SK-N-SH (cell line): Measurements from ENCODE around the gene GLT8D1. TPM values are rescaled to one million over a fixed set of nuclear protein-coding genes. Genes with fewer than 3 reads are reported as not detected.
A peak's percentile ranks its signal among the peaks of the same experiment; 100 is the strongest.

Experiments
- CTCF ChIA-PET: fragments of 300-600, 350-600 bp; formaldehyde crosslinking; extraction: SDS; loops from one replicate; lab custom pipeline; 2021; lab: Yijun Ruan, JAX
- POLR2A ChIA-PET: fragments of 350-600 bp; sonication (Branson Sonifier 250); formaldehyde crosslinking; extraction: SDS; loops from one replicate; lab custom pipeline; 2020; ENCODE audit warnings: antibody characterized with exemption, inconsistent platforms; lab: Yijun Ruan, JAX
- DNase-seq: peaks from one replicate; pipeline ENCODE4 v3.0.0; 2012
- H2AFZ ChIP-seq: fragments of 200-600 bp; sonication (generic); 2 replicates; pipeline ENCODE4 v1.8.1; 2016; ENCODE audit warnings: antibody characterized with exemption, mild to moderate bottlenecking, low read depth
- H3F3A ChIP-seq: fragments of 200-600 bp; sonication (generic); replicated peaks from 2 replicates; pipeline ENCODE3; 2016; ENCODE audit warnings: antibody characterized with exemption, mild to moderate bottlenecking; ENCODE audit not compliant: insufficient read depth
- H3K27ac ChIP-seq, 2 experiments: fragments of 200-500 bp in 1 of 2; fragments of 200-600 bp in 1 of 2; sonication (Bioruptor generic) in 1 of 2; sonication (generic), shearing (Covaris generic) in 1 of 2; 2 replicates each; pipeline versions ENCODE4 v1.5.1 to v1.6.1; 2014 to 2016; ENCODE audit warnings: low read depth in 2 of 2, inconsistent platforms in 1 of 2, low read length in 1 of 2, mild to moderate bottlenecking in 1 of 2, mixed read lengths in 1 of 2
- H3K27me3 ChIP-seq: fragments of 200-600 bp; sonication (generic), shearing (Covaris generic); 2 replicates; pipeline ENCODE4 v1.6.1; 2016; ENCODE audit warnings: mixed run types; ENCODE audit not compliant: insufficient read depth
- H3K36me3 ChIP-seq, 2 experiments: fragments of 200-500 bp in 1 of 2; fragments of 200-600 bp in 1 of 2; sonication (Bioruptor generic) in 1 of 2; sonication (generic) in 1 of 2; replicated peaks in 1 of 2; 2 replicates each; pipeline versions ENCODE3 to v1.5.1; 2014 to 2016; ENCODE audit warnings: low read length in 1 of 2, mild to moderate bottlenecking in 1 of 2; ENCODE audit not compliant: insufficient read depth in 2 of 2, control insufficient read depth in 1 of 2
- H3K4me1 ChIP-seq, 2 experiments: fragments of 200-500 bp in 1 of 2; fragments of 200-600 bp in 1 of 2; sonication (Bioruptor generic) in 1 of 2; sonication (generic), shearing (Covaris generic) in 1 of 2; 2 replicates each; pipeline versions ENCODE4 v1.5.1 to v1.6.1; 2014 to 2016; ENCODE audit warnings: low read depth in 1 of 2, low read length in 1 of 2, mixed run types in 1 of 2; ENCODE audit not compliant: insufficient read depth in 2 of 2, control insufficient read depth in 1 of 2
- H3K4me2 ChIP-seq: fragments of 200-600 bp; sonication (generic), shearing (Covaris generic); 2 replicates; pipeline ENCODE4 v1.6.1; 2017; ENCODE audit warnings: mixed run types
- H3K4me3 ChIP-seq, 2 experiments: fragments of 200-500 bp in 1 of 2; fragments of 200-600 bp in 1 of 2; sonication (Bioruptor generic) in 1 of 2; sonication (generic), shearing (Covaris generic) in 1 of 2; 2 replicates each; pipeline versions ENCODE4 v1.5.1 to v1.8.1; 2014 to 2016; ENCODE audit warnings: low read depth in 2 of 2, inconsistent platforms in 1 of 2, low read length in 1 of 2, mild to moderate bottlenecking in 1 of 2, mixed read lengths in 1 of 2, moderate library complexity in 1 of 2
- H3K79me2 ChIP-seq: fragments of 200-600 bp; sonication (generic); 2 replicates; pipeline ENCODE4 v1.8.1; 2017; ENCODE audit warnings: mild to moderate bottlenecking; ENCODE audit not compliant: insufficient read depth
- H3K9ac ChIP-seq: fragments of 200-600 bp; sonication (generic); 2 replicates; pipeline ENCODE4 v1.6.1; 2017; ENCODE audit warnings: mixed run types
- H3K9me2 ChIP-seq: fragments of 200-600 bp; sonication (generic); 2 replicates; pipeline ENCODE4 v1.6.1; 2017; ENCODE audit warnings: mixed run types
- H3K9me3 ChIP-seq: fragments of 200-600 bp; sonication (generic); 2 replicates; pipeline ENCODE4 v1.6.1; 2017; ENCODE audit warnings: mixed run types, mild to moderate bottlenecking, moderate library complexity
- H4K20me1 ChIP-seq: fragments of 200-600 bp; sonication (generic); 2 replicates; pipeline ENCODE4 v1.6.1; 2017; ENCODE audit warnings: mild to moderate bottlenecking, mixed run types; ENCODE audit not compliant: insufficient read depth
- POLR2AphosphoS5 ChIP-seq: IDR thresholded peaks from 2 replicates; pipeline ENCODE4 v1.6.1; 2012; ENCODE audit warnings: low read depth, low read length
- RXRA ChIP-seq: IDR thresholded peaks from 2 replicates; pipeline ENCODE4 v1.4.0; 2012; ENCODE audit warnings: low read depth, mild to moderate bottlenecking, borderline replicate concordance
- TAF1 ChIP-seq: IDR thresholded peaks from 2 replicates; pipeline ENCODE4 v1.6.1; 2012; ENCODE audit warnings: low read depth, mild to moderate bottlenecking, low read length, moderate library complexity, borderline replicate concordance
- TCF12 ChIP-seq: IDR thresholded peaks from 2 replicates; pipeline ENCODE4 v1.4.0; 2012
- TEAD4 ChIP-seq: IDR thresholded peaks from 2 replicates; pipeline ENCODE4 v1.4.0; 2012; ENCODE audit warnings: mild to moderate bottlenecking, borderline replicate concordance; ENCODE audit not compliant: insufficient read depth
- YY1 ChIP-seq: IDR thresholded peaks from 2 replicates; pipeline ENCODE4 v1.4.0; 2012; ENCODE audit warnings: low read depth, mild to moderate bottlenecking
- WGBS: methylation state at CpG from one replicate; pipeline ENCODE4 v1.1.6; 2017; ENCODE audit warnings: low lambda C conversion rate; 5-methylcytosine and 5-hydroxymethylcytosine counted together
- polyA plus RNA-seq, 3 experiments: library from polyadenylated mRNA; depleted of rRNA; stranded (reverse); fragments of >200 nt; gene quantifications; 2 replicates each; pipeline ENCODE4 v1.2.3, GENCODE V29; 2012
- TF ChIP-seq, protein P1 (sequence below): IDR thresholded peaks from 2 replicates; pipeline ENCODE4 v1.6.1; 2012; ENCODE audit warnings: mild to moderate bottlenecking, low read depth, low read length, moderate library complexity

GLT8D1 gene
- polyA plus RNA-seq, 1 of the 3 experiments (the other 2 are of a cell fraction) = 102 TPM

DNA sequence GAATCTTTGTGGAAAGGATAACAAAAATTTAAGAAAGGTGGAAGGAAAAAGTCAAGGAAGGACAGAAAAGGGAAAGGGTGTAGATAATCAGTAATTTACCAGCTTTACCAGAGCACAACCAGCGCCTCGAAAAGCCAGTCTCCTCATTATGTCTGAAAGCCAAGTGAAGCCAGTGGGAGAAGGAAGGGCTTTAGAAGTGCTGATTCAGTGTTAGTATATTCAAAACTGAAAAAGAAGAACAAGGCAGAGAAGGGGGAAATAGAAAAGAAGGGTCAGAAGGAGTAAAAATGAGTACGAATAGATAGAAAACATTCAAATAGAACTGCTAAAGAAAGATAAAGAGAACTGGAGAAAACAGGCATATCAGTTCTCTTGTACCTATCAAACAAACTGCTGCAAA, 24.0 kb downstream of the GLT8D1 start:
- H3K36me3 ChIP-seq = peaks cover 38 to 41% of the 10 kb centered on the region in 2 experiments
- no peaks in the 10 kb centered on the region for H3K9me3 ChIP-seq
- CTCF ChIA-PET = interaction anchor here (0.8 to 1.1 kb wide), 3 partner anchors 146 to 254 kb away, joined by 3 to 8 read pairs (median 3); no protein-coding TSS in a partner anchor
- 0 out of 2 replicates have a peak overlapping the region, but pooled peaks have one; percentile 3 for H3K9ac ChIP-seq
- peaks cover 5% of the 10 kb centered on the region for H3F3A ChIP-seq
- no peak overlapping the region for H2AFZ ChIP-seq
- peaks cover 0 to 4% of the 10 kb centered on the region in 2 experiments; a peak in 1 of 4 replicates for H3K4me1 ChIP-seq
- POLR2A ChIA-PET = no interaction called here
- no peaks in the 10 kb centered on the region for H3K9me2 ChIP-seq
- no peak for TF ChIP-seq TEAD4
- H3K27me3 ChIP-seq = no peaks in the 10 kb centered on the region
- WGBS = 94% methylated on average over 3 of the region's 3 CpGs
- H3K4me2 ChIP-seq = no peak overlapping the region; the same call in 1 of the 2 replicates
- H4K20me1 ChIP-seq = no peaks in the 10 kb centered on the region
- no peak overlapping the region for H3K4me3 ChIP-seq
- no peak for DNase-seq
- H3K27ac ChIP-seq = peak overlapping the region; percentile 11 to 50; a peak in 2 of 4 replicates
- peaks cover 93% of the 10 kb centered on the region for H3K79me2 ChIP-seq

DNA sequence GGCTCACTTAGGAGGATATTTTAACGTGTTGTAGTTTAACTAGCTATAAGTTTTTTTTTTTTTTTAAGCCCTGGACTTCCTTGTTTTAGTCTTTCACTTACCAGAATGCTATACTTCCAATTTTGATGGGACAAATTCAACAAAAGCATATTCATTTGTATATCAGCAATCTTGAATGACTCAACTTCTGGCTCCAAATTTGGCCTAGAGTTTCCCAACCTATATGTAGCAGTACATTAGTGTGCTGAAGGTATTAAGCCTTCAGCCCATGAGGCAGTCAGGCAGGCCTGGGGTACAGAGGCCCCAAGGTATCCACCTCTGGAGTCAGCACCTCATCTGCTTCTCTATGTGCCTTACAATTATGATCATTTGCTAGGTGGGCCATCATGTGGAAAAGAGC, 25.8 kb downstream of the GLT8D1 start:
- ChIA-PET POLR2A (no interaction called here), CTCF (interaction anchor here (2.0 kb wide), 1 partner anchor 208 kb away, joined by 6 read pairs; no protein-coding TSS in a partner anchor)
- H3F3A ChIP-seq = peaks cover 5% of the 10 kb centered on the region
- no peak for DNase-seq
- H3K36me3 ChIP-seq = peaks cover 50 to 51% of the 10 kb centered on the region in 2 experiments
- no peak overlapping the region for H3K4me3 ChIP-seq
- H3K27me3 ChIP-seq = no peaks in the 10 kb centered on the region
- peaks cover 0 to 4% of the 10 kb centered on the region in 2 experiments; a peak in 1 of 4 replicates for H3K4me1 ChIP-seq
- no peak overlapping the region for H3K4me2 ChIP-seq
- no peaks in the 10 kb centered on the region for H3K9me3 ChIP-seq
- peaks cover 94% of the 10 kb centered on the region for H3K79me2 ChIP-seq
- WGBS = 63% methylated on average over 1 of the region's 1 CpG
- H3K9me2 ChIP-seq = no peaks in the 10 kb centered on the region
- H4K20me1 ChIP-seq = no peaks in the 10 kb centered on the region
- no peak overlapping the region for H2AFZ ChIP-seq
- H3K27ac ChIP-seq = peak overlapping the region in 1 of 2 experiments; percentile 24; a peak in 2 of 4 replicates
- H3K9ac ChIP-seq = no peak overlapping the region
- no peak for TF ChIP-seq YY1
- TF ChIP-seq POLR2AphosphoS5 = no peak
- TF ChIP-seq, protein P1, sequence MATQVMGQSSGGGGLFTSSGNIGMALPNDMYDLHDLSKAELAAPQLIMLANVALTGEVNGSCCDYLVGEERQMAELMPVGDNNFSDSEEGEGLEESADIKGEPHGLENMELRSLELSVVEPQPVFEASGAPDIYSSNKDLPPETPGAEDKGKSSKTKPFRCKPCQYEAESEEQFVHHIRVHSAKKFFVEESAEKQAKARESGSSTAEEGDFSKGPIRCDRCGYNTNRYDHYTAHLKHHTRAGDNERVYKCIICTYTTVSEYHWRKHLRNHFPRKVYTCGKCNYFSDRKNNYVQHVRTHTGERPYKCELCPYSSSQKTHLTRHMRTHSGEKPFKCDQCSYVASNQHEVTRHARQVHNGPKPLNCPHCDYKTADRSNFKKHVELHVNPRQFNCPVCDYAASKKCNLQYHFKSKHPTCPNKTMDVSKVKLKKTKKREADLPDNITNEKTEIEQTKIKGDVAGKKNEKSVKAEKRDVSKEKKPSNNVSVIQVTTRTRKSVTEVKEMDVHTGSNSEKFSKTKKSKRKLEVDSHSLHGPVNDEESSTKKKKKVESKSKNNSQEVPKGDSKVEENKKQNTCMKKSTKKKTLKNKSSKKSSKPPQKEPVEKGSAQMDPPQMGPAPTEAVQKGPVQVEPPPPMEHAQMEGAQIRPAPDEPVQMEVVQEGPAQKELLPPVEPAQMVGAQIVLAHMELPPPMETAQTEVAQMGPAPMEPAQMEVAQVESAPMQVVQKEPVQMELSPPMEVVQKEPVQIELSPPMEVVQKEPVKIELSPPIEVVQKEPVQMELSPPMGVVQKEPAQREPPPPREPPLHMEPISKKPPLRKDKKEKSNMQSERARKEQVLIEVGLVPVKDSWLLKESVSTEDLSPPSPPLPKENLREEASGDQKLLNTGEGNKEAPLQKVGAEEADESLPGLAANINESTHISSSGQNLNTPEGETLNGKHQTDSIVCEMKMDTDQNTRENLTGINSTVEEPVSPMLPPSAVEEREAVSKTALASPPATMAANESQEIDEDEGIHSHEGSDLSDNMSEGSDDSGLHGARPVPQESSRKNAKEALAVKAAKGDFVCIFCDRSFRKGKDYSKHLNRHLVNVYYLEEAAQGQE = no peak
- TF ChIP-seq, all 33 proteins: peak for 0

DNA sequence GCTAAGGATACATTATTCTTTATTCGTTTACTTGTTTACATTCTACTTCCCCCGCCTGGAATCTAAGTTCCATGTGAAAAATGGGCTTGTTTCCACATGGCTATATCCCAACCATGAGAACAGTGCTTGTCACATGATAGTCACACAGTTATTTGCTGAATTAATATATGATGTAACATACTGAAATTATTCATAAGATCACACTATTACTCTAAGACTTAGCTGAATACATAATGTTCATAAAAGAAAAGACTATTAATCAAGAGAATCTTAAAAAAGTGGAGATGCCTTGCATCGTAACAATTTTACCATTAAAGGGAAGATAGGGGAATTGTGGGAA, 26.4 kb downstream of the GLT8D1 start:
- Histone ChIP-seq H3K9me3 (no peaks in the 10 kb centered on the region), H4K20me1 (no peaks in the 10 kb centered on the region), H3K36me3 (peaks cover 50 to 51% of the 10 kb centered on the region in 2 experiments), H3K9ac (no peak overlapping the region), H3K9me2 (no peaks in the 10 kb centered on the region), H3K27me3 (no peaks in the 10 kb centered on the region), H3K4me2 (no peak overlapping the region), H3K4me3 (no peak overlapping the region), H3K79me2 (peaks cover 91% of the 10 kb centered on the region), H2AFZ (no peak overlapping the region), H3K27ac (no peak overlapping the region), H3K4me1 (no peaks in the 10 kb centered on the region; a peak in 1 of 4 replicates), H3F3A (peaks cover 5% of the 10 kb centered on the region)
- 96% methylated on average over 3 of the region's 3 CpGs for WGBS
- no peak for DNase-seq
- ChIA-PET CTCF (interaction anchor here (2.0 kb wide), 1 partner anchor 207 kb away, joined by 6 read pairs; no protein-coding TSS in a partner anchor), POLR2A (no interaction called here)
- TF ChIP-seq TAF1 = no peak
- TF ChIP-seq RXRA = no peak
- no peak for TF ChIP-seq TCF12
